SK-N-SH treated with all-trans-retinoic acid at 6 μM for 48 hours (cell line): Measurements from ENCODE around the gene LRMDA.

Experiments
- CSDC2 ChIP-seq: fragments of 250-450 bp; sonication (Bioruptor Pico); IDR thresholded peaks from 2 replicates; pipeline ENCODE4 v1.5.0; 2020; ENCODE audit warnings: mild to moderate bottlenecking, moderate library complexity
- TSHZ2 ChIP-seq: fragments of 250-450 bp; sonication (Bioruptor Pico); IDR thresholded peaks from 2 replicates; pipeline ENCODE4 v1.5.0; 2020; ENCODE audit warnings: mild to moderate bottlenecking, moderate library complexity
- ZNF565 ChIP-seq: fragments of 450-650 bp; formaldehyde crosslinking; conservative IDR thresholded peaks from 2 replicates; pipeline ENCODE4 v1.5.0; 2020; ENCODE audit warnings: low read depth, mild to moderate bottlenecking, moderate library complexity
- ZNF70 ChIP-seq: fragments of 450-650 bp; formaldehyde crosslinking; IDR thresholded peaks from 2 replicates; pipeline ENCODE4 v1.5.0; 2020; ENCODE audit warnings: mild to moderate bottlenecking, moderate library complexity

GRCh38 chr10:75826846-75827245 is 395.4 kb downstream of the LRMDA start:
- TF ChIP-seq ZNF565 (no peak), CSDC2 (CRISPR knock-in tag) (no peak), ZNF70 (no peak), TSHZ2 (CRISPR knock-in tag) (no peak)
